Suppressor macrophage (primary cell): ENCODE results near the gene TSPAN18.

Experiments used
- DNase-seq, 4 experiments: peaks; one replicate each; pipeline ENCODE4 v3.0.0-alpha.2; 2020 to 2022

Gene TSPAN18

GRCh38 chr11:44760917-44761550 lies 34.3 kb downstream of the TSPAN18 start:
- DNase-seq, result no peak

- no peak for DNase-seq
These were observed 34.8 kb downstream of the TSPAN18 start for GRCh38 chr11:44761551-44761961.

GRCh38 chr11:44763121-44763820 lies 36.5 kb downstream of the TSPAN18 start:
- no peak for DNase-seq

GRCh38 chr11:44764583-44764982 lies 37.8 kb downstream of the TSPAN18 start:
- no peak for DNase-seq

GRCh38 chr11:44765026-44765595 lies 38.3 kb downstream of the TSPAN18 start:
- DNase-seq, result no peak

GRCh38 chr11:44765676-44766075 lies 38.9 kb downstream of the TSPAN18 start:
- DNase-seq, result no peak

- DNase-seq, result no peak
These were observed 39.6 kb downstream of the TSPAN18 start for GRCh38 chr11:44766112-44766971.

GRCh38 chr11:44766972-44767278 lies 40.2 kb downstream of the TSPAN18 start:
- DNase-seq, result no peak

- DNase-seq, result no peak
These were observed 40.7 kb downstream of the TSPAN18 start for GRCh38 chr11:44767421-44767820.

- DNase-seq, result no peak
These were observed 43.6 kb downstream of the TSPAN18 start for GRCh38 chr11:44770401-44770800.

GRCh38 chr11:44771252-44771734 lies 44.5 kb downstream of the TSPAN18 start:
- no peak for DNase-seq

GRCh38 chr11:44771841-44772240 lies 45.1 kb downstream of the TSPAN18 start:
- DNase-seq, result no peak

GRCh38 chr11:44773351-44773965 lies 46.7 kb downstream of the TSPAN18 start:
- no peak for DNase-seq

- DNase-seq, result no peak
These were observed 47.3 kb downstream of the TSPAN18 start for GRCh38 chr11:44774108-44774507.

GRCh38 chr11:44774731-44775130 lies 48.0 kb downstream of the TSPAN18 start:
- no peak for DNase-seq

GRCh38 chr11:44775366-44775984 lies 48.7 kb downstream of the TSPAN18 start:
- DNase-seq, result peak; percentile 53 to 78 (median 70)

- DNase-seq, result no peak
These were observed 49.3 kb downstream of the TSPAN18 start for GRCh38 chr11:44775985-44776446.

GRCh38 chr11:44776551-44777208 lies 49.9 kb downstream of the TSPAN18 start:
- no peak for DNase-seq

- no peak for DNase-seq
These were observed 50.7 kb downstream of the TSPAN18 start for GRCh38 chr11:44777209-44778194.
